Natural killer cell treated with Interleukin-12 subunit alpha and Interleukin-12 subunit beta and Interleukin-15 and Interleukin-18, amount 100 ng/mL, for 72 hours (primary cell): Measurements from ENCODE around the gene ANKRD12. TPM values are rescaled to one million over a fixed set of nuclear protein-coding genes. Genes with fewer than 3 reads are reported as not detected.

Source experiments
- ATAC-seq, 2 donors: fragments of 150-1000 bp; cut with Tn5 transposase in 1 of 2; sonication (Bioruptor Pico), chemical (Tn5 transposase) in 1 of 2; 2 replicates each; pipeline ENCODE4 v1.10.0; 2021
- DNase-seq: peaks from one replicate; pipeline ENCODE4 v3.0.0; 2022; ENCODE audit warnings: low spot score
- H3K27ac Mint-ChIP-seq, 2 donors: 1 replicate in 1 of 2; 2 replicates in 1 of 2; pipeline ENCODE4 v1.8.0; 2022; ENCODE audit warnings: mixed read lengths in 2 of 2, mild to moderate bottlenecking in 1 of 2, moderate library complexity in 1 of 2
- H3K27me3 Mint-ChIP-seq, 2 donors: 1 replicate in 1 of 2; 2 replicates in 1 of 2; pipeline ENCODE4 v1.8.0; 2022; ENCODE audit warnings: mixed read lengths in 2 of 2
- H3K36me3 Mint-ChIP-seq: one replicate; pipeline ENCODE4 v1.8.0; 2022; ENCODE audit warnings: mixed read lengths
- H3K4me1 Mint-ChIP-seq, 2 donors: 1 replicate in 1 of 2; 2 replicates in 1 of 2; pipeline ENCODE4 v1.8.0; 2022; ENCODE audit warnings: low read depth in 2 of 2, mixed read lengths in 2 of 2, mild to moderate bottlenecking in 1 of 2
- H3K4me3 Mint-ChIP-seq: one replicate; pipeline ENCODE4 v1.8.0; 2022; ENCODE audit warnings: mixed read lengths
- H3K9me3 Mint-ChIP-seq: 2 replicates; pipeline ENCODE4 v1.8.0; 2022; ENCODE audit warnings: mixed read lengths
- total RNA-seq, 2 donors: library from RNA; stranded (reverse); gene quantifications; one replicate each; pipeline ENCODE4 v1.2.3, GENCODE V29; 2022

The ANKRD12 gene
- total RNA-seq, 2 donors from 2014 or later = 133 to 174 TPM

- Mint-ChIP-seq H3K36me3 (peaks cover 26% of the 10 kb centered on the region), H3K4me1 (peaks cover 47 to 53% of the 10 kb centered on the region in 2 donors), H3K27me3 (peaks cover 0 to 2% of the 10 kb centered on the region in 2 donors), H3K9me3 (no peaks in the 10 kb centered on the region), H3K27ac (peak overlapping the region; percentile 95 to 98), H3K4me3 (peak overlapping the region; percentile 32)
- DNase-seq = no peak
- ATAC-seq = no peak
Observed at GRCh38 chr18:9100796-9101195, 35.8 kb upstream of the ANKRD12 start.

DNA sequence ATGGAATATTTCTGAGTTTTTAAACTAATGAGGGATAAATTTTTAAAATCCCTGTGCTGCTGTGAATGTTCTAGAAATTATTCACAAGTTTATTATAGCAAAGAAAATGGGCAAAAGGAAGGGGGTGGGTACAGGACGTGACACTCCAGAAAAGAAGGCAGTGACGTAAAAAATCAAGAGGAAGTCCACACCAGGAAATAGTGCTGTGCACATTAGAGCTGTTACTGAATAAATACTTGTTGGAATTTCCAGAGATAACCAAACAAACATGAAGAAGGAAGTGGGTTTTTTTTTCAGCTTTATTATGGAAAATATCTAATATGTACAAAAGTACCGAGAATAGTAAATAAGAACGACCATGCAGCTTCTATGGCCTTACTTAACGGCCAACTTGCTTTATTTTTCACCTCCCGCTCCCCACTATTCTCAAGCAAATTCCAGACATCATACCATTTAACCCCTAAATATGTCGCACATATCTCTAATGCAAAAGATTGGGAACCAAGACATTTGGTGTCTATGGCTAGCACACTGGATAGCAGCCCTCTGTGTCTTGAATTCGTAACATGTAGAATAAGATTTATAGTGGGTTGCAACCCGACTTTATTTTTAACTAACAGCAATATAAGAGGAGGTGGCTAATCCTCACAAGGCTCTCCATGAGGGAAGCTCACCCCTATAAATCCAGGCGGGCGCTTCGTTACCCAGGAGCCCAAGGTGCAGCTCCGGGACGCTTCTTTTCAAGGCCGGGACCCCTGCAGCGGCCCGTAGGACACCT lies 34.7 kb upstream of the ANKRD12 start:
- Mint-ChIP-seq H3K27ac (peak overlapping the region; percentile 95 to 98), H3K4me1 (peaks cover 56 to 58% of the 10 kb centered on the region in 2 donors), H3K27me3 (peaks cover 0 to 2% of the 10 kb centered on the region in 2 donors), H3K4me3 (peak overlapping the region; percentile 90), H3K36me3 (peaks cover 33% of the 10 kb centered on the region), H3K9me3 (no peaks in the 10 kb centered on the region)
- ATAC-seq (peak; percentile 45 to 48), DNase-seq (peak; percentile 67)

GRCh38 chr18:9102508-9103375 lies 33.8 kb upstream of the ANKRD12 start, which contains the start of gene NDUFV2:
NDUFV2 (plus strand) TSS chr18:9102699; CDS start chr18:9102744, 45 bp downstream.
- peaks cover 41% of the 10 kb centered on the region for H3K36me3 Mint-ChIP-seq
- H3K27ac Mint-ChIP-seq = peak within 1 kb of the TSS; percentile 95 to 98
- no peaks in the 10 kb centered on the region for H3K27me3 Mint-ChIP-seq
- peak; percentile 100 for DNase-seq
- peaks cover 59 to 63% of the 10 kb centered on the region in 2 donors for H3K4me1 Mint-ChIP-seq
- no peaks in the 10 kb centered on the region for H3K9me3 Mint-ChIP-seq
- peak within 1 kb of the TSS; percentile 90 for H3K4me3 Mint-ChIP-seq
- peak; percentile 97 to 98 for ATAC-seq

- H3K9me3 Mint-ChIP-seq = no peaks in the 10 kb centered on the region
- peak overlapping the region; percentile 90 for H3K4me3 Mint-ChIP-seq
- H3K4me1 Mint-ChIP-seq = peaks cover 65 to 66% of the 10 kb centered on the region in 2 donors
- H3K27me3 Mint-ChIP-seq = no peaks in the 10 kb centered on the region
- peak overlapping the region; percentile 95 to 98 for H3K27ac Mint-ChIP-seq
- ATAC-seq = no peak
- no peak for DNase-seq
- H3K36me3 Mint-ChIP-seq = peaks cover 43% of the 10 kb centered on the region
Observed at GRCh38 chr18:9103376-9103873, 33.2 kb upstream of the ANKRD12 start.

- ATAC-seq = no peak
- H3K4me3 Mint-ChIP-seq = peak overlapping the region; percentile 90
- no peak for DNase-seq
- H3K4me1 Mint-ChIP-seq = peaks cover 72 to 73% of the 10 kb centered on the region in 2 donors
- no peaks in the 10 kb centered on the region for H3K27me3 Mint-ChIP-seq
- no peaks in the 10 kb centered on the region for H3K9me3 Mint-ChIP-seq
- H3K36me3 Mint-ChIP-seq = peaks cover 43% of the 10 kb centered on the region
- peak overlapping the region; percentile 95 to 98 for H3K27ac Mint-ChIP-seq
Observed at GRCh38 chr18:9104244-9104901, 32.2 kb upstream of the ANKRD12 start.

DNA sequence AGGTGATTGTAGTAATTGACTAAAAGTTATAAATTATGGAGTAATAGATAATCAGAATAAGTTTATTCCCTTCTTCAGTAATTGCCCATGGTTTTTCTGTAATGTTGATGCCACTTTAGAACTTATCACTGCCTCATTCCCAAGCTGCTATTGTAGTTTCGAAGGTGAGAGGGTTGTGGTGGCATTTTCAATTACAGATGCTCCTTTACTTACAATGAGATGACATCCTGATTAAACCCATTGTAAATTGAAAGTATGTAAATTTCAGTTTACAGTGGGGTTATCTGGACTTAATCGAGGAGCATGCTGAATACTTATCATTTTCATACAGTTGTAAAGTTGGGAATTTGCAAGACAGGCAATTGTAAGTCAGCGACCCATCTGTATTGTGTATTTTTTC lies 31.2 kb upstream of the ANKRD12 start:
- no peak for ATAC-seq
- Mint-ChIP-seq H3K4me1 (peaks cover 76 to 83% of the 10 kb centered on the region in 2 donors), H3K4me3 (peak overlapping the region; percentile 90), H3K36me3 (peaks cover 43% of the 10 kb centered on the region), H3K27ac (peak overlapping the region; percentile 95 to 98), H3K9me3 (no peaks in the 10 kb centered on the region), H3K27me3 (no peaks in the 10 kb centered on the region)
- no peak for DNase-seq

- H3K27me3 Mint-ChIP-seq = no peaks in the 10 kb centered on the region
Observed at GRCh38 chr18:9106094-9106493, 30.5 kb upstream of the ANKRD12 start.

GRCh38 chr18:9106800-9107584 lies 29.6 kb upstream of the ANKRD12 start:
- Mint-ChIP-seq H3K9me3 (no peaks in the 10 kb centered on the region), H3K4me3 (peak overlapping the region; percentile 90), H3K36me3 (peaks cover 43% of the 10 kb centered on the region), H3K27ac (peak overlapping the region; percentile 95 to 98), H3K4me1 (peaks cover 68 to 74% of the 10 kb centered on the region in 2 donors), H3K27me3 (no peaks in the 10 kb centered on the region)
- no peak for DNase-seq
- ATAC-seq = no peak

More at GRCh38 chr18:9106094-9106493, 30.5 kb upstream of the ANKRD12 start:
- peak overlapping the region; percentile 95 to 98 for H3K27ac Mint-ChIP-seq
- peaks cover 43% of the 10 kb centered on the region for H3K36me3 Mint-ChIP-seq
- peaks cover 73 to 80% of the 10 kb centered on the region in 2 donors for H3K4me1 Mint-ChIP-seq
- peak overlapping the region; percentile 90 for H3K4me3 Mint-ChIP-seq
- no peak for ATAC-seq
- no peak for DNase-seq
- H3K9me3 Mint-ChIP-seq = no peaks in the 10 kb centered on the region

DNA sequence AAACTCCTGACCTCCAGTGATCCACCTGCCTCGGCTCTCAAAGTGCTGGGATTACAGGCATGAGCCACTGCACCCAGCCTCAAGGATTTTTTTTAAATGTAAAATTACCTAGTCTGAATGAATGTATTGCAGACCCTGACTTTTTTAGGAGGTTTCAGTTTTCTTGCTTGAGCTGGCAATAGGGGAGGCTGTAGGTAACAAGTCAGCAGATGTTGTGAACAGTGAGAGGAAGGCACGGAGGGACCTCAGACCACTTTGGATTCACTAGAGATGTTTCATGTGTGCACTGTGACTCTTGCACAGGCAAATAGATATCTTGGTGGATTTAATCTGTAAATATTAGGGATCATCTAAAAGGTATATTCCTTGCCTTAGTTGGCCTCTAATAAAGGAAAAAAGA lies 27.7 kb upstream of the ANKRD12 start:
- ATAC-seq = no peak
- Mint-ChIP-seq H3K27ac (peak overlapping the region; percentile 52 to 98), H3K9me3 (no peaks in the 10 kb centered on the region), H3K36me3 (peaks cover 32% of the 10 kb centered on the region), H3K4me1 (peaks cover 73 to 80% of the 10 kb centered on the region in 2 donors), H3K4me3 (peak overlapping the region; percentile 50), H3K27me3 (no peaks in the 10 kb centered on the region)
- no peak for DNase-seq

GRCh38 chr18:9109523-9109922 lies 27.1 kb upstream of the ANKRD12 start:
- peaks cover 26% of the 10 kb centered on the region for H3K36me3 Mint-ChIP-seq
- DNase-seq (no peak), ATAC-seq (no peak)
- H3K27me3 Mint-ChIP-seq = no peaks in the 10 kb centered on the region
- H3K4me3 Mint-ChIP-seq = peak overlapping the region; percentile 50
- peaks cover 66 to 74% of the 10 kb centered on the region in 2 donors for H3K4me1 Mint-ChIP-seq
- peak overlapping the region; percentile 52 to 98 for H3K27ac Mint-ChIP-seq
- H3K9me3 Mint-ChIP-seq = no peaks in the 10 kb centered on the region

DNA sequence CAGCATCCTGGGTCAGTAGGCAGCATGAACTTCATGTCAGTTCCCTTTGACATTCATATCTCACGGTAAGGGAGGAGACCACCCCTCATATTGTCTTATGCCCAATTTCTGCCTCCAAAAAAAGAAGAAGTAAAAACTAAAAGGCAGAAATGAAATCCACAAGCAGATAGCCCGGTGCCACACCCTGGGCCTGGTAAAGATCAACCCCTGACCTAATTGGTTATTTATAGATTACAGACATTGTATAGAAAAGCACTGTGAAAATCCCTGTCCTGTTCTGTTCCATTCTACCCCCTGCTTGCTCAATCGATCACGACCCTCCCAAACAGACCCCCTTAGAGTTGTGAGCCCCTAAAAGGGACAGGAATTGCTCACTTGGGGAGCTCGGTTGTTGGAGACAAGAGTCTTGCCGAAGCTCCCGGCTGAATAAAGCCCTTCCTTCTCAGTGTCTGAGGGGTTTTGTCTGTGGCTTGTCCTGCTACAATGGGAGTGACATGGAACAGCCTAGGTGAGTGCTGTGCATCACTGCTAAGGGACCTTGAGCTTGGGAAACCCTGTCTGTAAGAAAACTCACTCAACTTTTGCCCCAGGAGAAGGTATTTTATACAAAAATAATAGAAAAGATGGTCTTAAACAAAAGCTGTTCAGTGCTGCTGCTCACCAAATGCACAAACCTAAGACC lies 23.0 kb upstream of the ANKRD12 start:
- peak overlapping the region; percentile 16 for H3K4me3 Mint-ChIP-seq
- H3K36me3 Mint-ChIP-seq = peaks cover 12% of the 10 kb centered on the region
- no peaks in the 10 kb centered on the region for H3K9me3 Mint-ChIP-seq
- DNase-seq = no peak
- no peak for ATAC-seq
- H3K4me1 Mint-ChIP-seq = peaks cover 56 to 66% of the 10 kb centered on the region in 2 donors
- H3K27ac Mint-ChIP-seq = peak overlapping the region; percentile 31 to 92
- no peaks in the 10 kb centered on the region for H3K27me3 Mint-ChIP-seq

DNA sequence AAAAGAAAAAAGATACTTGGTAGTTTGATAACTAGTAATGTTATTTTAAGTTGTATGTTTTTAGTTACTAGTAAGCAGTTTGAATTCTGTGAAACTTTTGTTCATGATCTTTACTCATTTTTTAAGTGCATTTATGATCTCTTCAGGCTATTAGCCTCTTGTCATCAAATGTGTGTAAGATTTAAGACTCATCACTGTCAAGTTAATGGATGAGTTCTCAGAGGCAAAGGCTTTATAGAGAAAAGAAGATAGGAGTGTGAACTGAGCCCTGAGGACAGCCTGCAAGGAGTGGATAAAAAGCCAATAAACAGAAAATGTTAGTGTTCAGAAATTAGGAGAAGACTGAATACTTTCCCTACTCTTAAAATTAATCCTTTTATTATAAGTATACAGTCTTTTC lies 20.6 kb upstream of the ANKRD12 start:
- DNase-seq (no peak), ATAC-seq (no peak)
- Mint-ChIP-seq H3K27ac (peak overlapping the region; percentile 81 to 92), H3K36me3 (peaks cover 25% of the 10 kb centered on the region), H3K4me3 (peak overlapping the region; percentile 89), H3K4me1 (peaks cover 48 to 63% of the 10 kb centered on the region in 2 donors), H3K27me3 (no peaks in the 10 kb centered on the region), H3K9me3 (no peaks in the 10 kb centered on the region)
